Brain microvascular endothelial cell (primary cell): Measurements from ENCODE around the gene IQSEC3.

Experiments used
- DNase-seq: peaks from one replicate; pipeline ENCODE4 v3.0.0-alpha.2; 2020
- H3K27ac ChIP-seq: fragments of 250-450 bp; sonication (Bioruptor Pico); 2 replicates; pipeline ENCODE4 v1.5.1; 2020; ENCODE audit warnings: mild to moderate bottlenecking, moderate library complexity
- H3K27me3 ChIP-seq: fragments of 250-450 bp; sonication (Bioruptor Pico); replicated peaks from 2 replicates; pipeline ENCODE4 v1.5.1; 2020; ENCODE audit warnings: mild to moderate bottlenecking
- H3K36me3 ChIP-seq: fragments of 250-450 bp; sonication (Bioruptor Pico); replicated peaks from 2 replicates; pipeline ENCODE4 v1.5.1; 2020; ENCODE audit warnings: mild to moderate bottlenecking
- H3K4me3 ChIP-seq: 2 replicates; pipeline ENCODE4 v1.5.1; 2011; ENCODE audit warnings: low read depth, mild to moderate bottlenecking, control low read depth, low read length, moderate library complexity
- CTCF ChIP-seq: IDR thresholded peaks from 2 replicates; pipeline ENCODE4 v1.5.1; 2011; ENCODE audit warnings: low read depth, mild to moderate bottlenecking, moderate library complexity, low read length, control low read depth, inconsistent platforms; ENCODE audit errors: missing control alignments
- in situ Hi-C: cut with HindIII; loops from 2 replicates; pipeline ENCODE4 v1.10.0; 2017; ENCODE audit warnings: low sequenced_read_pairs, low pct_ligation_motif_present

IQSEC3 gene

DNA sequence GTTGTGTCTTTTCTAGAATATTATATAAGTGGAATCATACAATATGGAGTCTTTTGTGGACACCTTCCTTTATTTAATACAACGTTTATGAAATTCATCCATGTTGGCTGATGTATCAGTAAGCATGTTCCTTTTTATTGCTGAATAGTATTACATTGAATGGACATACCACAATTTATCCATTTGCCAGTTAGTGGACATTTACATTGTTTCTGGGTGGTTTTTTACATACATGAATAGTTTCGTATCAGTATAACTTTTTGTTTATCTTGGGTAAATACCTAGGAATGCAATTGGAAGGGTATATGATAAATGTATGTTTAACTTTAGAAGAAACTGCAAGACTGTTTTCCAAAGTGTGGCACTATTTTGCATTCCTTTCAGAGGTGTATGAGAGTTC, 23.1 kb downstream of the IQSEC3 start:
- no peak for DNase-seq
- H3K27me3 ChIP-seq: peaks cover 14% of the 10 kb centered on the region
- H3K27ac ChIP-seq: no peak overlapping the region
- no peak overlapping the region for H3K4me3 ChIP-seq
- no peaks in the 10 kb centered on the region for H3K36me3 ChIP-seq
- no peak for TF ChIP-seq CTCF
- in situ Hi-C loops: no loop called here

- in situ Hi-C loops: no loop called here
Measured at GRCh38 chr12:91213-91612, 24.6 kb downstream of the IQSEC3 start.

GRCh38 chr12:93266-94005, 26.9 kb downstream of the IQSEC3 start:
- Histone ChIP-seq H3K27ac (no peak overlapping the region), H3K36me3 (no peaks in the 10 kb centered on the region), H3K27me3 (peaks cover 9% of the 10 kb centered on the region), H3K4me3 (no peak overlapping the region)
- no peak for TF ChIP-seq CTCF
- DNase-seq: no peak
- in situ Hi-C loops: no loop called here

More at GRCh38 chr12:91213-91612, 24.6 kb downstream of the IQSEC3 start:
- Histone ChIP-seq H3K4me3 (no peak overlapping the region), H3K27me3 (peaks cover 14% of the 10 kb centered on the region), H3K36me3 (no peaks in the 10 kb centered on the region), H3K27ac (no peak overlapping the region)
- no peak for TF ChIP-seq CTCF
- no peak for DNase-seq

- DNase-seq: no peak
- no peaks in the 10 kb centered on the region for H3K36me3 ChIP-seq
- TF ChIP-seq CTCF: no peak
- no peak overlapping the region for H3K4me3 ChIP-seq
- peaks cover 12% of the 10 kb centered on the region for H3K27me3 ChIP-seq
- in situ Hi-C loops: no loop called here
- no peak overlapping the region for H3K27ac ChIP-seq
Measured at GRCh38 chr12:96543-96942, 30.0 kb downstream of the IQSEC3 start.

GRCh38 chr12:98924-99352, 32.4 kb downstream of the IQSEC3 start:
- TF ChIP-seq CTCF: no peak
- H3K36me3 ChIP-seq: no peaks in the 10 kb centered on the region
- H3K27ac ChIP-seq: no peak overlapping the region
- no peak overlapping the region for H3K4me3 ChIP-seq
- peaks cover 12% of the 10 kb centered on the region for H3K27me3 ChIP-seq
- in situ Hi-C loops: no loop called here
- no peak for DNase-seq

- H3K27ac ChIP-seq: no peak overlapping the region
- in situ Hi-C loops: no loop called here
- H3K27me3 ChIP-seq: peaks cover 12% of the 10 kb centered on the region
- no peak for TF ChIP-seq CTCF
- H3K4me3 ChIP-seq: no peak overlapping the region
- no peak for DNase-seq
- H3K36me3 ChIP-seq: no peaks in the 10 kb centered on the region
Measured at GRCh38 chr12:99605-100004, 33.0 kb downstream of the IQSEC3 start.
